Fibroblast of skin of left biceps (primary cell): ENCODE measurements around the gene LMF1.

Experiments
- DNase-seq, 2 experiments: peaks; one replicate each; pipeline ENCODE4 v3.0.0-alpha.2; 2013; ENCODE audit warnings: low read depth in 2 of 2

Gene LMF1

DNA sequence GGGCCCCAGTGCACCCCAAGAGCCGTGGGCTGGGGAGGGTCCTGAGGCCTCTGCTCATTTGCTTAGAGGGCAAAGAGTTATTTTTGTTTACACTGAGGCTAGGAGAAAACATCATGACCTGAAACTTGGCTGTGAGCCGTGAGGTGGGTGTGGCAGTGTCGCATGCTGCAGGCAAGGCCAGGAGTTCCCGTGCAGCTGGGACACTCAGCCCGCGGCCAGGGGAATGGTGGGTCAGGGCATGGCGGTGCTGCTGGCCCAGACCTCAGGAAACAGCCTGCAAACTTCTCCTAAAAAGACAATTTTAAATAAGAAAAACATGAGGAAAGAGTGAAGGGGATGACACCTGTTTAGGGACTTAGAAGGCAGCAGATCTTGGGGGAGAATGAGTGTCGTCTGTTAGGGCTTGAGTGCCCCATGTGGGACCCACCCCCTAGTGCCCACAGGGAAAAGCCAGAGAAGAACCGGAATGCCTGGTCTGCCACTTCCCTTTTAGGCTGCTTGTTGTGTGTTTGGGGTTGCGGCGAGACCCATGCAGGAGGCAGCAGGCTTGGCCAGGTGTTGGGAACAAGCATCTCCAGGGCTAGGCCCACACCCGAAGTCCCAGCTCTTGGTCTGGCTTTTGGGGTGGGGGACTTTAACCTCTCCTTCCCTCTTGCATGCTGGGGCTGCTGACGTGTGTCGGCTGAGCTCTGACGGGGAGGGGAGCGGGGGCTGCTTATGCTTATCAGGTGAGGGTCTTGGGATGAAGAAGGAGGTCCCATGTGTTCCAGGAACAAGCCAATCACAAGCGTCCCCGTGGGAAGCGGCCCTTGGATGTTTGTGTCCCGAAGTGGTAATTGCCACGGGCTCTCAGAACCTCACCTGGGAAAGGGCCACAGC, 89.3 kb downstream of the LMF1 start:
- DNase-seq = no peak

DNA sequence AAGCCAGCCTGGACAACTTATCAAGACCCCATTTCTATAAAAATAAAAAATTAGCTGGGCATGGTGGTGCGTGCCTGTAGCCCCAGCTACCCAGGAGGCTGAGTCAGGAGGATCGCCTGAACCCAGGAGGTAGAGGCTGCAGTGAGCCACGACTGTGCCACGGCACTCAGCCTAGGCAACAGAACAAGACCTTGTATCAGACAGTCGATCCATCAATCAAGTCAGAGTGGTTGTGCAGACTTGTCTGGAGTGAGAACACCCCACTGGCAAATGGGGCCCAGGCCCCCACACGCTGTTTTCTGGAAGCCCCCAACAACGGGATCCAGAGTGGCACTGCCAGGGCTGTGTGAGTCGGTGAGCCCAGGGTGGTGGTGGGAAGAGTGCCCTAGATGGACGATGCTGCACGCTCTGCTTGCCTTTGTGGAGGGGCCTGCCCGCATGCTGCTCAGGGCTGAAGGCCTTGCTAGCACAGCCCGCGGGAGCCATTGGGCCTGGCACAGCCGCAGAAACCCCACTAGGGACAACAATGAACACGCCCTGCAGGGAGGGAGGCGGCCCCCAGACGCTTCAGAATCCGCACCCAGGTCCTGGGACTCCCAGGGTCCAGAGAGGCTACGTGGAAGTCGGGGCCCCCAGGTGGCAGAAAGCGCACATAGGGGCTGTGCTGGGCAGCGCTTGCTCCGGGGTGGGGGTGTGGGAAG, 90.2 kb downstream of the LMF1 start:
- DNase-seq = no peak

DNA sequence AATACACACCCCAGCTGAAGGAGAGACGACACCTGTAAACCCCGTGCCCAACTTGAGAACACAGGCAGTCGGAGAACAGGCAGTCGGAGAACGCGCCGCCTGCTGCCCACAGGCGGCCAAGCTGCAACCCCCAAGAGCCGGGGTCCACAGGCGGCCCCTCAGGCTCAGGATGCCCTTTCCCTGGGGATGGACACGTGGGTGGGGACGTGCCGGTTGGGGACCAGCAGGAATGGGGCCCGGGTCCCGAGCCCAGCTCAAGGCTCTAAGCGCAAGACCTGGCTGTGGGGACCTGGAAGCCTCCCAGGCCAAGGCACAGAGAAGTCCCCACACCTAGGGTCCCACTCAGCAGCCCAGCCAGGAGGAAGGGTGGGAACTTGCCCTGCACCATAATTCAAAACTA, 90.8 kb downstream of the LMF1 start:
- DNase-seq = no peak

- DNase-seq = no peak
These were observed 91.3 kb downstream of the LMF1 start for GRCh38 chr16:879461-879861.

DNA sequence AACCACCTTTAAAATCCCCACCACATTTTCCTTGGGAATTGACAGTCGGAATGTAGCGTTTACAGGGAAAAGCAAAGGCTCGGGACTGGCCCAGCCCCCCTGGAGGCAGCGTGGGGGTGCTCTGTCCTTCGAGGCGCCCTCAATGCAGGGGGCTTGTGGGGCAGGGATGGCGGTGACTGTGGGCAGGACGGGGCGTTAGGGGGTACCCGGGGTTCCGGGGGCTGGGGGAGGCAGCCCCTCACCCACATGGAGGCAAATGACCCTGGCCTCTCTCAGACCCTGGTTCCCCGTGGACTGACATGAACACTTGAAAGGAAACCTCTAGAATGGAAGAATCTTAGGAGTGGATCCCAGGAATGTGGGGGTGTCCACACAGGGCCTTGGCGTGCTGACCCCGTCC, 91.9 kb downstream of the LMF1 start:
- no peak for DNase-seq

DNA sequence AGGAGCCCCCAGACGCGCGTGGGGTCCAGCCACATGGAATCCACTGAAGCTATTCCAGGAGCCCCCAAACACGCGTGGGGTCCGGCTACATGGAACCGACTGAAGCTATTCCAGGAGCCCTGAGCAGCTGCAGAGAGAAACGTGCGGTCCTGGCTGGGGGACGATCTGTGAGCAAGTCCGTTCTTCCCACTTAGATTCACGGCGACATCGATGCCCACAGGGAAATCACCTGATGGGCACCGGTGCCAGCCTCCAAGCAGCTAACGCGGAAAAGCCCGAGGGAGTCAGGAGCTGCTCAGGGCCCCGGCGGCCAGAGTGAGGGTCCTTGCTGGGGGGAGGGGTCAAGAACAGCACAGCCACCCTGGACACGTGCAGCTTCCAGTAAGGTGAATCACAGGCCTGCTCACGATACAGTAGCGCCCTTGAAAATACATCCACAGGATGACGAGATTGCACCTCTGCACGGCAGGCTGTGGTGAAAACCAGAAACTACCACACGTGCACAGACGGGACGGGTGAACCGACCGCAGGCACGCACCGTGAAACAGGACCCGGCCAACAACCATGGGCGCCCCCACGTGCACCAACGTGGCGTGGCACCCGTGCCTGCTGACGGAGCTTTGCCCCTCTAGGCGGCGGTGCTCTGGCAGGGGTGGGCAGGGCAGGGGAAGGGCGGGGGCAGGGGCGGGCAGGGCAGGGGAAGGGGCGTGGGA, 92.6 kb downstream of the LMF1 start:
- DNase-seq = peak; percentile 6 to 8

- DNase-seq = no peak
These were observed 93.3 kb downstream of the LMF1 start for GRCh38 chr16:877242-878071.

DNA sequence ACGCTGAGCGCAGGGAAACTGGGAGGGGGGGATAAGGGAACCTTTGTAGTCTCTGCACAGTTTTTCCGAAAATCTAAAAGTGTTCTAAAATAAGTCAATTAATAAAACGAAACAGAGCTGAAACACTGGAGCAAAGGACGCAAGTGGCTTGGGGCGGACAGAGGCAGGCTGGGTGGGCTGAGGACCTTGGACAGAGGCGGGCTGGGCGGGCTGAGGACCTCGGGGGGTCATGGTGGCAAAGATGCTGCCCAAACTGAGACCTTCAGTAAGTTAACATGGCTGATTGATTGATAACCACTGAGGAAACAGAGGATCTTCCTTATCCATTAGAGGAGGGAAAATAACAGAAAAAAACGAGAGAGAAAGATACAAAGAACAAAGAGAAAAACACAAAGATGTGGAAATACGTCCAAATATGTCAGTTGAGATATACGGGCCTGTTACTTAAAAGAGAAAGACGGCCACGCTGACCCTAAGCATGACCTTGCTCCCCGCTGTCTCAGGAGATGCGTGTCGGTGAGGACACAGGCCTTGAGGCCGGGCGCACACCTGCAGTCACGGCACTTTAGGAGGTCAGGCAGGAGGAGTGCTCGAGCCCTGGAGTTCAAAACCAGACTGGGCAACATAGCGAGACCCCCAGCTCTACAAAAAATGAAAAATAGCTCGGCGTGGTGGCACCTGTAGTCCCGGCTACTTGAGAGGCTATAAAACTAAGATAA, 94.1 kb downstream of the LMF1 start:
- no peak for DNase-seq

GRCh38 chr16:876041-876335, 94.8 kb downstream of the LMF1 start:
- no peak for DNase-seq

GRCh38 chr16:875182-876040, 95.4 kb downstream of the LMF1 start:
- DNase-seq = no peak

- DNase-seq = no peak
These were observed 96.2 kb downstream of the LMF1 start for GRCh38 chr16:874366-875181.

- no peak for DNase-seq
These were observed 96.9 kb downstream of the LMF1 start for GRCh38 chr16:873889-874288.

DNA sequence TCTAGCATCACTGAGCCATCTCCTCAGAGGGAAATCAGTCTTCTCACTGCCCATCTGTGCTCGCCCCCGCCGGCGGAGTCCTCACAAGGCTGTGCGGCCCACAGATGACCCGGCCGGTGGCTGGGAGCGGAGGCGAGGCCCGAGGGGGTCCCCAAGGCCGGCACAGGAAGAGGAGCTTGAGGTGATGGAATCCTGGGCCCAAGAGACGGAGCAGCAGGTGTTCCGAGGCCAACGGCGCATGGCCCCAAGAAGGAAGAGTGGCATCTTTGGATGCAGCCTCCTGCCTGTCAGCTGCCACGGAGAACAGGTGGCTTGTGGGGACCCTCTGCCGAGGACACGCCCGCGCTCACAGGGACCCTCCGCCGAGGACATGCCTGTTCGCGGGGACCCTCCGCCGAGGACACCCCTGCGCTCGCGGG, 97.5 kb downstream of the LMF1 start:
- no peak for DNase-seq

DNA sequence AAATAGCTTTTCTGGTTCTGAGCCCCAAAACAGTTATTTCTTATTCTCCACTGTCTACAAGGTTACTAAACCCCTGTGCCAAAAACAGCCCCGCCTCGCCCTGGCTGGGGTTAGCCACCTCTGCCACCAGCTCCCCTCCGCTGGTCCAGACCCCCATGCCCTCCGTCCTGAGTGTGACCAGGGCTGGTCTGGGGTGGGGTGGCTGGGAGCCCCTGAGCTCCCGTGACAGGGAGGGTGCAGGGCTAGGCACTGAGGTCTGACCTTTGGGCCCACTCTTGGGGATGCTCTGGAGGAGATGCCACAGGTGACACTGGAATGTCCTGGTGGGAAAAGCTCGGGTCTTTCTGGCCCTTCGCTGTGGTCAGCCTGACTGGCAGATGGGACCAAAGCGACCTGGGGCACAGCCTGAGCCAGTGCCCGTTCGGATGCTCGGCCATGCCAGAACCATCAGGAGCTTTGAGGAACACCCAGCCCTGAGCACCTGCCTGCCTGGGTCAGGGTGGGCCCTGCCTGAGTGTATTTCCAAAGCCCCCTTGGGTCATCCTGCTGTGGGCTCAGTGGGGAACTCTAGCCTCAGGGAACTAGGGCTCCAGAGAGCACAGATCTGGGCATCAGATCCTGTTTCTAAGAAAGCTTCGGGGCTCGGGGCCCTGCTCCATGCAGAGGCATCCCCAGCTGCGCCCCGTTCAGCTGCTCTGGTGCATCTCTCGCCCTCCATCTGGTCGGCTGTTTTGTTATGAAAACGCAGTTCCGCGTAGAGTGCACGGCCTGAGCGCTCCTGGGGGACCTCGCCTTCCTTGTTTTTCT, 98.1 kb downstream of the LMF1 start:
- no peak for DNase-seq

GRCh38 chr16:871562-872345, 99.0 kb downstream of the LMF1 start:
- no peak for DNase-seq

DNA sequence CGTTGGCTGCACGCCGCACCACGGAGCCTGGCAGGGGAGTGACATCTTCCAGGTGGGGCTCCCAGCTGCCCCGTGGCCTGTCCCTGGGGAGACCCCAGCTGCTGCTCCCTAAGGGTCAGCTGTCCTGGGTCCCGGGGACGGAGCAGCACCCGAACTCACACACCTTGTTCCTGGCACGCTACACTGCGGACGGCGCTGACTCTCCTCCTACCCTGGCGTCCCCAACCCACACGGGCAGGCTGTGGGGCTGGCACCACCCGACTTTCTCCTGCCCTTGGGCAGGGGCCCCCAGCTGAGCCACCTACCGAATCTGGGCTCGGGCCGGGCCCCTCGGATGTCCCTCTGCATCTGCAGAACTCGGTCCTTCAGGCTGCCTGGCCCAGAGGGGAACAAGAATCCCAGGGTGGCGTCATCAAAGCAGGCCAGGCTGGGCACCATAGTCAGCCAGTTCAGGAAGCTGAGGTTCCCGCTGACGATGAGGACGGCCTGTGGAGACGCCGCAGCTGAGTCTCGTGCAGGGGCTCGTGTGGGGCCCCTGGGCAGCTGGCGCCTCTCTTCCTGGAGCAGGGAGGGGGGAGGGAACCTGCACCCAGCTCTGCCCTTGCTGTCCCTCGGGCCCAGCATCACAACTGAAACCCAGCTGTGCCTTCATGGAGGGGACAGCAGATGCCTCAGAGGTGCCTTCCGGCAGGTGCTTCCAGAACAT, 99.8 kb downstream of the LMF1 start:
- no peak for DNase-seq
